Neural cell (in vitro differentiated cells): ENCODE measurements around the gene SUSD6.

ENCODE experiments used
- CTCF ChIP-seq: fragments of 450-650 bp; IDR thresholded peaks from 2 replicates; pipeline ENCODE4 v1.5.1; 2014; ENCODE audit warnings: antibody characterized with exemption, mild to moderate bottlenecking, moderate library complexity; ENCODE audit not compliant: poor library complexity, severe bottlenecking
- EP300 ChIP-seq: fragments of 450-650 bp; conservative IDR thresholded peaks from 2 replicates; pipeline ENCODE4 v1.6.1; 2014; ENCODE audit warnings: antibody characterized with exemption, mild to moderate bottlenecking, moderate library complexity; ENCODE audit not compliant: poor library complexity, severe bottlenecking
- EZH2 ChIP-seq: fragments of 200-600, 300-800 bp; shearing (Covaris generic), sonication (generic); IDR thresholded peaks from 2 replicates; pipeline ENCODE4 v1.6.1; 2014; ENCODE audit warnings: antibody characterized with exemption, low read length, borderline replicate concordance, mild to moderate bottlenecking; ENCODE audit not compliant: insufficient read depth, poor library complexity, severe bottlenecking
- MXI1 ChIP-seq: fragments of 450-650 bp; conservative IDR thresholded peaks from 2 replicates; pipeline ENCODE4 v1.6.1; 2014; ENCODE audit warnings: antibody characterized with exemption, mild to moderate bottlenecking; ENCODE audit not compliant: poor library complexity, severe bottlenecking
- POLR2AphosphoS5 ChIP-seq: IDR thresholded peaks from 2 replicates; pipeline ENCODE4 v1.6.1; 2012
- RAD21 ChIP-seq: fragments of 450-650 bp; conservative IDR thresholded peaks from 2 replicates; pipeline ENCODE4 v1.6.1; 2014; ENCODE audit warnings: antibody characterized with exemption, mild to moderate bottlenecking, moderate library complexity
- REST ChIP-seq: IDR thresholded peaks from 2 replicates; pipeline ENCODE4 v1.6.1; 2012; ENCODE audit warnings: borderline replicate concordance
- SMC3 ChIP-seq: fragments of 450-650 bp; conservative IDR thresholded peaks from 2 replicates; pipeline ENCODE4 v1.6.1; 2014; ENCODE audit warnings: antibody characterized with exemption, mild to moderate bottlenecking, moderate library complexity; ENCODE audit not compliant: poor library complexity
- TAF1 ChIP-seq: IDR thresholded peaks from 2 replicates; pipeline ENCODE4 v1.6.1; 2012; ENCODE audit warnings: low read depth

GRCh38 chr14:69680297-69680696 lies 68.9 kb downstream of the SUSD6 start:
- TF ChIP-seq CTCF (no peak), TAF1 (no peak), EZH2 (no peak), REST (no peak), POLR2AphosphoS5 (no peak), SMC3 (no peak), RAD21 (no peak), EP300 (no peak), MXI1 (no peak)
